NCI-H2196 (cell line): ENCODE data around the gene CNTN3.
A peak's percentile ranks its signal among the peaks of the same experiment; 100 is the strongest.

Experiments used
- DNase-seq: peaks from one replicate; lab custom pipeline; 2025; ENCODE audit not compliant: unreplicated experiment; lab: John Stamatoyannopoulos, UW

CNTN3 gene

DNA sequence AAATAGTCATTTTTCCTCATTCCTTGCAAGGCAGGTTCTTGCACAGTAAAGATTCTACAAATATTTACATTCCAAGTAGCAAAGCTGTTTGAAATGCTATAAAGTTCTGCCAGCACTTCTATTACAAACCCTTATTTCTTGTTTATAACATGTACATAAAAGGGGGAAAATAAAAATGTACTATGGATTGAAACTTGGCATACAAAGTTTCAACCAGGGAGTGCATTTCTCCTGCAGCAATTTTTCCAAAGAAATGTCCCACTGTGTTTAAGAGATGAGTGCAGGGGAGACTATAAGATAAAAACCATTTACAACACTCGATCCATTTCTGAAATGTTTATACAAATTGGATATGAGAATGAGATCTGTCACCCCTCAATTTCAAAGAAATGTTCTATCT lies 3.3 kb downstream of the CNTN3 start:
- DNase-seq, result no peak

DNA sequence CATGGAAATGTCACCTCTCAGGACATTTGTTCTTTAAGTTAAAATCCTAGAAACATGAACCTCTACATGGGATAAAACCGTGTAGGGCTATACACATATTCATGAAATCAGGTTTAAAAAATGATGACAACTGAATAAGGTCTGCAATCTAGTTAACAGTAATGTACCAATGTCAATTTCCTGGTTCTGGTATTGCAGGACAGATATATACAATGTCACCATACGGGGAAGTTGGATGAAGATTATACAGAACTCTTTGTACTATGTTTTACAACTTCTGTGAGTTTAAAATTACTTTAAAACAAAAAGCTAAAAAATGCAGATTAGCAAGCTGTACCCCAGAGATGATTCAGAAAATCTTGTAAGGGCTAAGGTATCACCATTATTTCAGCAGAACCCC lies 6.7 kb downstream of the CNTN3 start:
- no peak for DNase-seq

DNA sequence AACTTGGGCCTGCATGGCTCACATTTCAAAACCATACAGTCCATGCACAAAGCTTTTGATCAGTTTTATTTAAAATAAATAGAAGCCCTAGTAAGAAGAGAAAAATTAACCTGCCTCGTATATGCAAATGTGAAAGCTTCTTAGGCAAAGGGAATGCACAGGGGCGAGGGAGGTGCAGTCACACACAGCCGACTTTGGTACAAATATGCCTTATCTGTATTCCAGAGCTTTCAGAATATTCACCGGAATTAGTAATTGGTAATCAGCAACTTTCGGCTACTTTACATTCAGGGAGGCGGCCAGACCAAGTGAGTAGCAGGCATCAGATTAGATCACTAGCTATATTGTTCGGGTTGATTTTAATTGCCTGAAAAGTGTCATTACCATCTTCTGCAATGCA lies 7.5 kb downstream of the CNTN3 start:
- no peak for DNase-seq

DNA sequence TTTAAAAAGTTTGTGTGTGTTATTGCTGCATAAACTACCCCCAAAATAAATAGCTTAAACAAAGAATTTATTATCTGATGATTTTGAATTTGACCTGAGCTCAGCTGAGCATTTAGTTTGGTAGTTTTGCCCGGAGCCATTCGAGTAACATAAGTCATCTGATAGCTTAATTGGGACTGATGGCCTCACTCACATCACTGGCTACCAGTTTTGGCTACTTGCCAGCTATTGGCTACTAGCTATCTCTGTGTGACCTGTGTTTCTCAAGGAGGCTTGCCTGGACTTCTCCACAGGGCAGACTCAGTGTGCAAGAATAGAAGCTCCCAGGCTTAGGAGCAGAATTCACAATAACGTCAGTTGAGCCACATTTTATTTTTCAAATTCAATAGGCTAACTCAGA lies 9.0 kb downstream of the CNTN3 start:
- DNase-seq, result peak; percentile 0

DNA sequence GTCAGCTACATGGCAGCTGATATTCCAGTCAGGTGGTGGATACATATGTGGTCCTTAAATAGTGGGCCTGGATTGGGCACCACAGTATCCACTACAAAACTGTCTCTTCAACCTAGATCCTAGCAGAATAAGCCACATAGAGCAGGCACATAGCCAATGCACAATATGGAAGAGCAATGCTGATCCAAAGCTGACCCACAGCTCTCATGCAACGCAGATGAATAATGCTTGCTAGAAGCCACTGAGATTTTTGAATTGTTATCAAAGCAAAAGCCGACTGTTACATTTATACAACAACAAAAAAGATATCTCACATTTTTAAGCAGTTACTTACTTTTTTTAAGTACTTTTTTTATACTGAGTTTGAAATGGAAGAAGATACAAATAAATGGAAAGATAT lies 11.2 kb downstream of the CNTN3 start:
- no peak for DNase-seq

DNA sequence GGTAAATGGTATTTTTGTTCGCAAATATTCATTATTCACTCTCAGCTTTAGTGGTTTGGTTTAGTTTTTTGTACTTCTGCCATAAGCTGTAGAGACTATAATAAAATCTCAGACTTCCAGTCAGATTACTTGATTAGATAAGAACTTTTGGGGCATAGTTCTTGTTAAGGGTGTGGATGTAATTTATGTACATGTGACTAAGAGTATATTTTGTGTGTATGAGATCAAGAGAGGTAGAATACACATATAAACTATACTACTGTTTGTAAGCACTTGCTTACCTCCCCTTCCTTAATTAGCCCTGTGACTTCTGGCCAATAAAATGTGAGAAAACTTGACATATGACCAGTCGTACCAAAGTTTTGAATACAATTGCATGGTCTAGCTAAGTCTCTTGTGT lies 12.0 kb downstream of the CNTN3 start:
- no peak for DNase-seq

DNA sequence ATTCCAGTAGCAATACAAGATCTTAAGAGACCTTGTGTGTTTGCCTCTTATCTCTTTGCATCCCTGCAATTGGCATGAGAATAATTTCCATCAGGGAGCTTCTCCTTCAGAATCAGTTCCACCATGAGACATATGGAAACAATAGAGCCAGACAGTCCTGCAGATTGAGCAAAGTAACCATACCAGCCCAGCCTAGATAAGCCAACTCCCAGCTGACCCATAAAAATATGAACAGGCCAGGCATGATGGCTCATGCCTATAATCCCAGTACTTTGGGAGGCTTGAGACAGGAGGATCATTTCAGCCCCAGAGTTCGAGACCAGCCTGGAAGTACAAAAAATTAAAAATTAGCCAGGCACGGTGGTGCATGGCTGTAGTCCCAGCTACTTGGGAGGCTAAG lies 12.7 kb downstream of the CNTN3 start:
- no peak for DNase-seq

DNA sequence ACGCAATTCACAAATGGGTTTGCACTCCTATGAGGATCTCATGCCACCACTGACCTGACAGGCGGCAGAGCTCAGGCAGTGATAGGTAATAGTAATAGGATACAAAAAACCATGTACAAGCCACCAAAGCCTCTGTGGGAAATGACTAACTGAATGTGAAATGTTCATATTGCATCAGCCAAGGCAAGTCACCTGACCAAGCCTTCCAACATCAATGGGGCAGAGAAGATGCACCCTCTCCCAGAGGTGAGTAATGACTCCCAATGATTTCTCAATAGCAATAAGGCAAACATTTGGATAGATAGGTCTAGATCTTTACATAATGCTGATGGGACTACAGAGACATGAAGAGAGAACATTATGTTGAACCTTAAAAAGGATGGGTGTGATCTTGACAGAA lies 14.9 kb downstream of the CNTN3 start:
- no peak for DNase-seq

DNA sequence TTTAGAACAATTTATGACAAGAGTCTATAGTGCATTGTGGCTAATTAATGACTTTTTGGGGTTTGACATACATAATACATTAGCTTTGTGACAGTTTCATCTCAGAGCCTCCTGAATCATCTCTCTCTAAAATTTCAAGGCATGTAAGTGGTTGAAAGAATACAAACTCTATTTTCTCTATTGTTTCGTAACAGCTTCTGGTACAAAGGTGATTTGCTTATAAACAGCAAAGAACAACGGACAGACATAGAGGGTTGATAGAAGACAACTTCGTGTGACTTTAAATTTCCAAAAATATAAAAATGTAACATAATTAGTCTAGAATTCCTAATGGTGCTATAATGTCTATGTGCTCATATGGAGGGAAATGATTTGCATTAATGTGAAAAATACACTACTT lies 21.3 kb downstream of the CNTN3 start:
- no peak for DNase-seq

DNA sequence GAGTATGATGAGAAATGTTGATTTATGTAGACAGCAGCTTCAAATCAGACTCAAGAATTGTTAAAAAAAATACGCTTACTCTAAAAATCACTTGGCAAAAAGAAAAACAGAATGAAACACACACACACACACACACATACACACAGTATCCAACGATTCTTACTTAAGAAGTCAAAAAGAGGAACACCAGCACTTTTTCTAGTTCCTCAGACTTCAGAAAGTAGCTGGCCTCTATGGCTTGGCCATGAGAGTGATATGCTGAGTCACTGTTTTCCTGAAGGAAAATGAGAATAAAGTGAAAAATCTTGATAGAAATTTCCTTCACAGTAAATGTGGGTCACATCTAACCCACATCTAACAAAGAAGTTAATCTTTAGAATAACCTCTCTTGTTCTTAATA lies 22.1 kb downstream of the CNTN3 start:
- no peak for DNase-seq

DNA sequence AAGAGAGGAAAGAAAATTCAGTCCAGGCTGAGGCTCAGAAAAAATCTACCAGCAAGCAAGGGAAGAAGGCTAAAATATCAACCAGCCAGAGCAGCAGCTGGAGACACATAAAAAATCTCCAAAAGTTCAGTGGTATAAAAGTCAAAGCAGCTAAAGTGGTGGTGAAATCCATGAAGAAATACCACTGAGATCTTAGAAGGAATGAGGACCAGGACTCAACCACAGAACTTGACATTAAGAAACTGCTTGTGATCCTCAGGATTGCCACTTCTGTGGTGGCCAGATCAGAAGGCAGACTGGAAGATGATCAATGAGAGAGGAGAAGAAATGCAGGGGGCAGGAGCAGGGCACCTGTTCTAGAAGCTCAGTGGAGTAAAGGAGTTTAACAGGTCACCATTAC lies 22.5 kb downstream of the CNTN3 start:
- no peak for DNase-seq

DNA sequence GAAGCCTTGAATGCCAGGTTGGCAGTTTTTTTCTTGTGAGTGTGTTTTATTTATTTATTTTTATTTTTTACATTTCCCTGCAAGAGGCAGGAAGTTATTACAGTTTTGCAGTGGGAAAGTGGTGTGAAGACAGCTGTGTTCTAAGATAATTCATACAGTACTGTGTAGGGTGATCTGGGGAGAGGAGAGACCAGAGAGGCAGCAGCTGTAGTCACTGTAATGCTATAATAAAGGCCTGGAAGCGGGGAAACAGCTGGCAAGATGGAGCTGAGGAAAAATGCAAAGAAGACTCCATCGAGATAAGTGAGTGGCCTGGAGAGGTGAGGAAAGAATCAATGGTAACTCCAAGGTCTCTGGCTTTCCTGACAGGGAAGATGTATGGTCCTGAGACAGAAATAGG lies 23.1 kb downstream of the CNTN3 start:
- no peak for DNase-seq

DNA sequence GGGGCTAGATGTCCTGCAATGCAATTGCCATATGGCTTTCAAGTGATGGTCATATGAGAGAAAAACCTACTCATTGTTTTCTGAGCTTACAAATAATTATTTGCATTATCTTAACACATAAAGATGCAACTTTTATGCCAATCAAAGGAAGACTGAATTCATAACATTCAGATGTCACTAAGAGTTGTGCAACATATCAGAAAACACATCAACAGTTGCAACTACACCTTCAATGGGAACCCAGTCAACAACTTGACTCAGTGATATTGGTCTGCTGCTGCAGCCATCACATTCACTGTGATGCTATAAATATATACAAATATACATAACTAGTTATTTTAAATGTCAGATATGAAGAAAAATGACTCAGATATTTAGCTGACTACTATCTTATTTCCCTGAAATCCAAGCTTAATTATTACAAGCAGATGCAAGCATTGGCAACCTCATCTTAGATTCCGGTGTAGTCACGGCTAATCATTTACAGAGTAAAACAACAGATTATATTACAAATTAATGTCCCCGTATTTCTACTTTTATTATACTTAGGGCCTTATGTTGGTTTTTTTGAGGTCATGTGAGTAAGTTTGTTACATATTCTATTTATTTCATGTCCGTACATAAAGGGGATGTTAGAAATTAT lies 23.7 kb downstream of the CNTN3 start:
- DNase-seq, result no peak

DNA sequence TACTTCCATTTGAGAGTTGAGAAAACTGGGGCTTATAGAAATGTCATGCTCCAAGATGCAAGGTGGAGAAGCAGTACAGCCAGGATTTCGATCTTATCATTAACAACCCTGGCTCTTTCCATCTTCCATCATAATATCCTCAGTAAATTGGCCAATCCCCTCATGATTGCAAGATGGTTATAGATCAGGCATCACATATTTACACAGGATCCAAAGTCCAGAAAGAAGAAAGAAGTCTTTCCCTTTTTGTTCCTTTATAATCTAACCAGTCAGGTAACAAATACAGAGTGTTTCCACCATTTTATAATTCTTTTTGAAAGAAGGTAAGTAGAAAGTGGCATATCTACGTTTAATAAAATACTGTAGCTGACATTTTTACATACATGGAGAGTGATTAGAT lies 29.7 kb downstream of the CNTN3 start:
- DNase-seq, result no peak

DNA sequence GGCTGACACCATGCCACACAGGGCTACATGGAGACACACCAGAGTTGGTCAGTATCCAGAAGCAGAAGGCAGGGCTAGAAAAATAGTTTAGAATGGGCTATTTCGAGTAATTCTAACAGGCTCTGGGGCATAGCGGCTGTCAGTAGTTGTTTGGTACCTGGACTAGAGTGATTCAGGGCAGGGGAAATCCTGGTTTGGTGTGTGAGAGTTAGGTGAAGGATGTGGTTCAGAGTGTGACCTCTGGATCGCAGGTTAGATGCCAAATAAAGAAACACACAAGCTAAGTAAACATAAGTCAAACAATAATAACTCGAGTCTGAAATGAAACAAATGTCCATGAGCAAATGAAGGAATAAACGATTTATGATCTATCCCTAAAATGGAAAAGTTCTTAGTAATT lies 31.5 kb downstream of the CNTN3 start:
- no peak for DNase-seq

DNA sequence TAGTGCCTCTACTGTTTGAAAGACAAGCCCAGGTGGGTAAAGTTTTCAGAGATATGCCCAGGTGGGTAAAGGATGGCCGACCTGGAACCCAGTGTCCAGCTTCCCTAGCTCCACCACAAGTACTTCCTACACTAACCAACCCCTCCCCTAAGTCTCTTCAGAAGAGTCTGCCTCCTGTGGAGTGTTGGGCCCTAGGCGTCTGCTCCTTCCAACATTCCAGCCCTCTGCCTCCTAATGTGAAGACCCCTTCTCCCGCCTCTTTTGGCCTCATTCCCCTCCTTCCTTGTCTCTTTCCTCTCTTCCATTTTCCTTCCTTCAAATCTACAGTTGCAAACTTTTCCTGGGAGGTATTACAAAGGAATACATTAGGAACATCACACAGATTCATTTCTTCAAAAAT lies 38.6 kb downstream of the CNTN3 start:
- DNase-seq, result no peak

DNA sequence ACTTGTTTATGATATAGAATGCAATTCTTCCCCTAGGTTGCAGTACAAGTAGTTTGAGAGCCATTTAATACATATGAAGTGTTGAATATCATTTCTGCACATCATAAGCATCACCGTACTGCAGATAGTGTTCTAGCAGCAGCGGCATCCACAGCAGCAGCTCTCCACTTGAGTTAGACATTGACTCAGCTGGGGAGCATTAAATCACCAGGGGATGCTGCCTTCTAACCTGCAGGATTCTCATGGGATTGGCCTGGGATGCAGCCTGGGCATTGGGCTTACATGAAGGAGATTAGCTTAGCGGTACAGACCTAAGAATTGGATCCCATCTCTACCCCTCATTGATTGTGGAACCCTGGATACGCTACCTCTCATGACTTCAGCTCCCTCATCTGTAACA lies 43.3 kb downstream of the CNTN3 start:
- no peak for DNase-seq
